Fibroblast of mammary gland (primary cell): ENCODE data around the gene TRAM1L1.

Source experiments
- DNase-seq: peaks from one replicate; pipeline ENCODE4 v3.0.0-alpha.2; 2010; ENCODE audit warnings: low read depth
- H3K4me3 ChIP-seq: 2 replicates; pipeline ENCODE4 v1.5.1; 2011; ENCODE audit warnings: low read depth, mild to moderate bottlenecking, low read length, moderate library complexity; ENCODE audit not compliant: control insufficient read depth
- CTCF ChIP-seq: conservative IDR thresholded peaks from 2 replicates; pipeline ENCODE4 v1.5.1; 2011; ENCODE audit warnings: low read depth, low read length, inconsistent platforms; ENCODE audit not compliant: control insufficient read depth, insufficient read depth

The TRAM1L1 gene

GRCh38 chr4:117068120-117068519 is 17.3 kb downstream of the TRAM1L1 start:
- no peak for DNase-seq
- no peak for TF ChIP-seq CTCF
- H3K4me3 ChIP-seq, result no peak overlapping the region

GRCh38 chr4:117063961-117064696 is 21.2 kb downstream of the TRAM1L1 start:
- no peak overlapping the region for H3K4me3 ChIP-seq
- no peak for DNase-seq
- no peak for TF ChIP-seq CTCF

GRCh38 chr4:117042962-117043361 is 42.4 kb downstream of the TRAM1L1 start:
- DNase-seq, result no peak
- no peak overlapping the region for H3K4me3 ChIP-seq
- TF ChIP-seq CTCF, result no peak
